ENCODE measurements around the gene OPCML. TPM values are rescaled to one million over a fixed set of nuclear protein-coding genes. Genes with fewer than 3 reads are reported as not detected.

The OPCML gene
- total RNA-seq, 1 experiment from 2014 or later: 0.94 TPM

DNA sequence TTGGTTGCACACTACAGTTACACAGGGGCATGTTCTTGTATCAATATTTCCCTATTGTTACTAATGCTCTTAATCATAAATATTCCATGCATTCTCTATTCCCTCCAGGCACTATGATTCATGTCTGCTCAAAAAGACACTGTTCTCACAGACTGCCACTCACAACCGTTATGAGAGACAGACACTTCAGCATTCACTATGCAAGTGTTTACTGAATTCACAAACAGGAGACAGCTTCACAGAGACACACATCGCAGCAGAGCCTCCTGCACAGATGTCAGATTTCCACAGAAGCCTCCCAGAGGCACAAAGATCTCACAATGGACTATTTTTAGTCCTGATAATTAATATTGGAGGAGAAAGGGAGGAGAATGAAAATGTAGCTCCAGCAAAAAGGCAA lies 930.4 kb downstream of the OPCML start:
- no peak overlapping the region for H3T11ph ChIP-seq (ENCODE audit: low read length)
- no peak overlapping the region for H2AK5ac ChIP-seq (ENCODE audit: insufficient read length, low read length)
- H3K27ac ChIP-seq (ENCODE audit: insufficient read length, low read depth, low read length): no peak overlapping the region
- no peaks in the 10 kb centered on the region for H3K23me2 ChIP-seq (ENCODE audit: insufficient read length, low read depth, low read length, poor library complexity, severe bottlenecking)
- no peaks in the 10 kb centered on the region; a peak in 1 of 7 replicates for H3K36me3 Mint-ChIP-seq (ENCODE audit: insufficient read depth in 1 of 3, low read depth in 3 of 3)
- H3K9me3 ChIP-seq (ENCODE audit: control insufficient read depth, low read depth, low read length): no peaks in the 10 kb centered on the region
- no peak for TF ChIP-seq CTCF (conservative IDR thresholded peaks at IDR 0.05)
- H3K56ac ChIP-seq (ENCODE audit: insufficient read length, low read depth, low read length): no peak overlapping the region
- H3K79me1 ChIP-seq (ENCODE audit: insufficient read depth, low read depth, low read length, poor library complexity, severe bottlenecking): no peaks in the 10 kb centered on the region
- no peak overlapping the region for H3K18ac ChIP-seq (ENCODE audit: insufficient read length, low read depth, low read length)
- no peaks in the 10 kb centered on the region for H4K20me1 ChIP-seq (ENCODE audit: control insufficient read depth, insufficient read depth, insufficient read length)
- no peak overlapping the region for H3K4me3 Mint-ChIP-seq
- no CpG with 5 or more reads among the region's 2 CpGs for WGBS (ENCODE audit: extremely low coverage, insufficient read length, low lambda C conversion rate)
- no peak overlapping the region for H2BK5ac ChIP-seq (ENCODE audit: insufficient read length, low read length)
- H3K4ac ChIP-seq (ENCODE audit: low read depth, low read length): no peak overlapping the region
- H4K8ac ChIP-seq (replicated peaks; ENCODE audit: insufficient read length, low read depth, low read length): no peak overlapping the region
- no peaks in the 10 kb centered on the region for H3K9me3 Mint-ChIP-seq
- peaks cover 4 to 5% of the 10 kb centered on the region in 2 experiments; a peak in 2 of 4 replicates for H3K4me1 Mint-ChIP-seq
- no peak overlapping the region for H2BK15ac ChIP-seq (ENCODE audit: low read depth, low read length)
- H3K4me1 ChIP-seq (ENCODE audit: insufficient read depth, low read length): no peaks in the 10 kb centered on the region
- no peaks in the 10 kb centered on the region for H3K79me2 ChIP-seq (ENCODE audit: insufficient read depth, low read length)
- H4K91ac ChIP-seq (ENCODE audit: insufficient read length, low read depth, low read length): no peak overlapping the region
- no peak overlapping the region for H2BK120ac ChIP-seq (ENCODE audit: low read depth, low read length, poor library complexity, severe bottlenecking)
- H4K5ac ChIP-seq (ENCODE audit: insufficient read length, low read depth, low read length): no peak overlapping the region
- no peak overlapping the region for H3K27ac Mint-ChIP-seq
- no peak overlapping the region for H3K9ac ChIP-seq (ENCODE audit: extremely low read depth, insufficient read length, low read length)
- H2AFZ ChIP-seq (ENCODE audit: low read length): no peak overlapping the region
- no peaks in the 10 kb centered on the region; the same call in 1 of the 2 replicates for H3K27me3 Mint-ChIP-seq (ENCODE audit: low read depth)
- H3K23ac ChIP-seq (ENCODE audit: insufficient read length, low read depth, low read length): no peak overlapping the region
- H3K14ac ChIP-seq (ENCODE audit: insufficient read depth, low read length): no peak overlapping the region
- H3K27me3 ChIP-seq (ENCODE audit: insufficient read depth, low read length): no peaks in the 10 kb centered on the region
- no peak overlapping the region for H2BK20ac ChIP-seq (ENCODE audit: low read depth, low read length, poor library complexity, severe bottlenecking)
- H2BK12ac ChIP-seq (ENCODE audit: insufficient read length, low read depth, low read length): no peak overlapping the region
- H3K4me2 ChIP-seq (ENCODE audit: insufficient read depth, insufficient read length, low read length): no peak overlapping the region
- no peak for DNase-seq

Data from H9 (cell line).